IPS DF 6.9 (cell line): Measurements from ENCODE around the gene MAP3K12.
"Not testable (repeated sequence)": the region's sequence is repeated elsewhere in the genome, so short reads cannot be mapped to it uniquely, and the experiment has no call there.

Experiments used
- DNase-seq: peaks from one replicate; pipeline ENCODE4 v3.0.0-alpha.2; 2013; ENCODE audit warnings: low read depth, low spot score
- H3K27ac ChIP-seq: one replicate; pipeline ENCODE4 v1.5.1; 2013; ENCODE audit warnings: low read length, control low read depth
- H3K27me3 ChIP-seq: 2 replicates; pipeline ENCODE4 v1.6.1; 2013; ENCODE audit warnings: mild to moderate bottlenecking, low read length; ENCODE audit not compliant: control insufficient read depth, insufficient read depth
- H3K36me3 ChIP-seq: 2 replicates; pipeline ENCODE4 v1.6.1; 2013; ENCODE audit warnings: low read length; ENCODE audit not compliant: control insufficient read depth, insufficient read depth
- H3K4me1 ChIP-seq: 2 replicates; pipeline ENCODE4 v1.6.1; 2013; ENCODE audit warnings: low read length; ENCODE audit not compliant: control insufficient read depth, insufficient read depth
- H3K4me3 ChIP-seq: 2 replicates; pipeline ENCODE4 v1.5.1; 2013; ENCODE audit warnings: mild to moderate bottlenecking, low read length
- H3K9me3 ChIP-seq: 2 replicates; pipeline ENCODE4 v1.6.1; 2013; ENCODE audit warnings: low read length, inconsistent platforms; ENCODE audit not compliant: control insufficient read depth, insufficient read depth
- WGBS: extraction: QIAGEN DNeasy Blood & Tissue Kit; methylation state at CpG from one replicate; pipeline ENCODE4 v1.1.7; 2013; ENCODE audit warnings: mixed read lengths, missing lambda C conversion rate; ENCODE audit not compliant: insufficient read length, insufficient coverage; 5-methylcytosine and 5-hydroxymethylcytosine counted together

Gene MAP3K12

DNA sequence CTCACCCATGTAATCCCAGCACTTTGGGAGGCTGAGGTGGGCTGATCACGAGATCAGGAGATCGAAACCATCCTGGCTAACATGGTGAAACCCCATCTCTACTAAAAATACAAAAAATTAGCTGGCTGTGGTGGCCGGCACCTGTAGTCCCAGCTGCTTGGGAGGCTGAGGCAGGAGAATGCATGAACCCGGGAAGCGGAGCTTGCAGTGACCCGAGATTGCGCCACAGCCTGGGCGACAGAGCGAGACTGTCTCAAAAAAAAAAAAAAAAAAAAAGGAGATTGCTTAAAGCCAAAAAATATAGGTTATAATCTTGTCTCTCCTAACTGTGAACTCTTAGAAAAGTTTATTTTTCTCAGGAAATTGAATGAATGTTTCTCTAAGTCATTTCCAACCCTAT, 63.9 kb downstream of the MAP3K12 start:
- not testable (repeated sequence) for H3K4me3 ChIP-seq, H3K4me1 ChIP-seq, H3K9me3 ChIP-seq, H3K36me3 ChIP-seq, H3K27ac ChIP-seq, DNase-seq, H3K27me3 ChIP-seq
- no CpG with 5 or more reads among the region's 9 CpGs for WGBS

DNA sequence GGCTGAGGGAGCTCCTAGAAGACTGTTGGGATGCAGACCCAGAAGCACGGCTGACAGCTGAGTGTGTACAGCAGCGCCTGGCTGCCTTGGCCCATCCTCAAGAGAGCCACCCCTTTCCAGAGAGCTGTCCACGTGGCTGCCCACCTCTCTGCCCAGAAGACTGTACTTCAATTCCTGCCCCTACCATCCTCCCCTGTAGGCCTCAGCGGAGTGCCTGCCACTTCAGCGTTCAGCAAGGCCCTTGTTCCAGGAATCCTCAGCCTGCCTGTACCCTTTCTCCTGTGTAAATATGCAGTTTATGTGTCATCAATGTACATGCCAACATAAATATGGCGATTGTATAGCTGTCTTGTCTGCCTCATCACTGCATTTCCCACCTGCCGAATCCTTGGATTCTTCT, 68.1 kb downstream of the MAP3K12 start:
- Histone ChIP-seq H3K4me1 (no peaks in the 10 kb centered on the region), H3K27ac (no peak overlapping the region), H3K9me3 (no peaks in the 10 kb centered on the region), H3K27me3 (no peaks in the 10 kb centered on the region), H3K4me3 (no peak overlapping the region), H3K36me3 (no peaks in the 10 kb centered on the region)
- no peak for DNase-seq
- WGBS, result no CpG with 5 or more reads among the region's 7 CpGs

DNA sequence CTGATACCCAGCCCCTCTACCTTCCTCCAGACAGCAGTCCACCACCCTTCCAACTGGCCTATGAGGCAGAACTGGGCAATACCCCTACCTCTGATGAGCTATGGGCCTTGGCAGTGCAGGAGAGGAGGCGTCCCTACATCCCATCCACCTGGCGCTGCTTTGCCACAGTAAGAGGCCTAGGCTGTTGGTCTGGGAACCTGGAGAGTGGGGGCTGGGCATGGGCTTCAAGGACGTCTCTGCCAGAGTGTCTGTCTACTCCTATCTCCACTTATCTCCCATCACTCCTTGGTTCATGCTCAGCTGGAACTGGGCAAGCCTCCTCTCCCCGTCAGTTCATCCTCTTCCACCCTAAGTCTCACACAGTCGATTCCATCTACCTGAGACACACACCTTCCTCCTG, 69.1 kb downstream of the MAP3K12 start:
- H3K4me3 ChIP-seq, result no peak overlapping the region
- no peaks in the 10 kb centered on the region for H3K36me3 ChIP-seq
- WGBS, result no CpG with 5 or more reads among the region's 5 CpGs
- H3K27ac ChIP-seq, result no peak overlapping the region
- no peaks in the 10 kb centered on the region for H3K4me1 ChIP-seq
- H3K27me3 ChIP-seq, result no peaks in the 10 kb centered on the region
- H3K9me3 ChIP-seq, result no peaks in the 10 kb centered on the region
- DNase-seq, result no peak
